IPS-NIHi11 (cell line): ENCODE results near the gene KCNJ10.
"Not testable (repeated sequence)": the region's sequence is repeated elsewhere in the genome, so short reads cannot be mapped to it uniquely, and the experiment has no call there.

Source experiments
- DNase-seq: peaks from one replicate; pipeline ENCODE4 v3.0.0; 2012; ENCODE audit warnings: mixed read lengths, low spot score

KCNJ10 gene

DNA sequence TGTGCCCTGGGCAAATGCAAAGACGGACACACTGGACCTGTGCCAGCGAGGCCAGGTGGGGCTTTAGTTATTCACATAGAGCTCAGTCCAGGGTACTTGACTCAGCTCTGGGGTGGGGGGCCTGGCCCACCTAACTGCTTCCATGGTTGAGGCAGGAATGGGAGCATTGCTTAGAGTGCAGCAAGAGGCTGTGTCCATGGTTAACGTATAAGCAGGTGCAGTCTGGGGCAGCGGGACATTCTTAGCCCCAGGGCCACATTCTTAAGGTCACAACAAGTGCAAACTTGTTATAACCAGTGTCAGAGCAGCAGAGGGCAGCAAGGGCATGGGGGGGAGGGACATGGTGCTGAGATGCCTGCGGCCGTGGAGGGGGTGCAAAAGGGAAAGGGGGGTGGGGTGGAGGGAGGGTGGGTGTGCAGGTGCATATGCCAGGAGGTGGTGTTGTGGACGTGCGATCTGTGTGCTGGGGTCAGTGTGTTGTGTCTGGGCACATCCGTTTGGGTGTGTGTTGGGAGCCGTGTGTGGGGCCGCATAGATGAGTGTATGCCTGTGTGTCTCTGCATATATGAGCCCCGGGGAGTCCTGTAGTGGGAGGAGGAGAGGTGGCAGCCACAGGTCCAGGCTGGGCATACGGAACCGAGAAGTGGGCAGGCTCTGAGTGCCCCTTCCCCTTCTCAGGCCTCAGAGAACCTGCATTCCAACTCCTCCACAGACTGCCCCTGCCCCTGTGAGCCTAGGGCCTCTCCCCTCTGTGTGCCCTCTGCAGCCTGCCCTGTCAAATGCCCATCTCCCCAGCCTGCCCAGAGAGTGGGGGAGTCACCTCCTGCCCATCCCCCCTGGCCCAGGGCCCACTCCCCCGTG is 8.4 kb downstream of the KCNJ10 start:
- DNase-seq: peak; percentile 70

DNA sequence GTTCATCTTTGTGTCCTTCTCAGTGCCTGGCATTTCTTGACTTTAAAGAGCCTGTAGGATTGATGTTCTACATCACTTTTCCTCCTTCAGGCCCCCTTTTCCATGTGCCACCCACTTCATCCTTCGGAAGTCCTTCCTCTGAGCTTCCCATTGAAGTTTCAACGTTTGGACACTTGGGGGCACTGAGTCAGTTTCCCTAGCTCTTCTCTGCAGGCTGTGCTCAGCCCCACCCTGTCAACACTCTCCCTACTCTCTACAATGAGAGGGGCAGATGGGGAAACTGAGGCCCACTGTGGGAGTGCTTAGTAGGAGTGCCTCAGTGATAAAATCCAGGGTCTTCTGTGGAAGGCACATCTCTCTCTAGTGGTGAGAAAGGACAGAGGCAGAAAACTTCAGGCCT is 11.9 kb downstream of the KCNJ10 start:
- DNase-seq: no peak

DNA sequence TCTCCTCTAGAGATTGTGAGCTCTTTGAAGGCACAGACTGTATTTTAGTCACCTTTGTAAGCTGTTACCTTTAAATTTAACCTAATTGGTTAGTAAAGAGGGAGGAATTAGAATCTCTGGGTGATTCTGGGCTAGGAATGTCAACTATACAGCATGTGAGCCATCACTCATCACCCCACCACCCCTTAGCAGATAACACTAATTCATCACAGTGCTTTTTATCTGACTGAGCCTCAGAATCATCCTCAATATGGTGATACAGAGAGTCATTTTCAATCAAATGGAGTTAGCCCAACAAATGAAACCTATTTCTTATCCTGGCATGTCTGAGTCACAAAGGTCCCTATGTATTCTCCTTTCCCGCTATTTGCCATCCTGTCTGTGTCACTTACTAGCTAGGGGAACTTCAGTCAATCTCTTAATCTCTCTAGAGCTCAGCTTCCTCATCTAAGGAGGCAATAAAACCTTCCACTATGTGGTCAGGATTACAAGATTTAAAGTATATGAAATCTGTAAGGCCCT is 13.3 kb downstream of the KCNJ10 start:
- no peak for DNase-seq

DNA sequence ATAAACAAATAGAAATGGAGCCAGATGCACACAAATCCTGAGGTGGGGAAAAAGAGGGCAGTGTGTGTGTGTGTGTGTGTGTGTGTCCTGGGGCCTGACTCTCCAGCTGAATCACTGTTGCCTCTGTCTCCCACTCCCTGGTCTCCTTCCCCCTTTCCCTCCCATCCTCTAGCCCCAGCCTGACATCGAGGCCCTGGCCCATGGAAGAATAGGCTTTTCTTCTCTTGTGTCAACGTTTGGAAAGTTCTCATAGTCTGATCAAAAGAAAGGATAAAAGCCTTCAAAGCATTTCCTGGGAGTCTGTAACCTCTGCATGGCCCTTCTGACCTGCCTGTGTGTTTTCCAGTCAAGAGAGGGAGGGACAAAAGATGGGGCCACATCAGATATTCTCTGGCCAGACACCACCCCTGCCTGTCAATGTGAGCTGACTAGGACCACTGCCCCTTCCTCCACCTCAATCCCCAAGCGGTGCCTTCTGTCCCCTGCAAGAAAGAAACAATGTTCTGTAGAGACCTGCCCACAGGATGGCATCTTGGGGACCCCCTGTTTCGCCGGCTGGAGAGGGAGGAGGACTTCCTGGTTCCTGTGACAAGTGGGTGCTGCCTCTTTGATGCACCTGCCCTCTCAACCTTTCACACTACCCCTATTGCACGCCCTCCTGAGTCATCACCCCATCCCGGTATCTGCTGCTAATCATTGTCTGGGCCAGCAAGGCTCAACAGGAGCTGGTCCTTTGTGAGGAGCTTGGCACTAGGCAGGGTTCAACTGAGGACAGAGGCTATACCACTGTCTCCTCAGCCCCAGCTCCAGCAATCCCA is 16.2 kb downstream of the KCNJ10 start:
- no peak for DNase-seq

DNA sequence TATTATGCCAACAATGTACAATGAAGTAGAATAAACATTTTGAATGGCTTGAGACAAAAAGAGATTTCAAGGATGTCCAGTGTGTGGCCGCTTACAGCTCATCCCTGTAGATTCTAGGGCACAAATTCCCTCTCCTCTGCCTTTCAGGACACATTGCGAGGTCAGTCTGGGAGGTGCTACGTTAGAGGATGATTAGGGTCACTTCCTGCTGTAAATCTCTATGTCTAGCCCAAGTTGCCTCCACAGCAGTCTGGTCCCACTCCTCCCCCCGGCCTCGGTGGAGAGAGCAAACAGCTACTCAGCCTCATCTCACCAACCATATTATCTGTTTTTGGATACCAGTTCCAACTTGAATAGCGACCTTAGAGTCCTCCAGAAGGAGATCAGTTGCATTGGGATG is 17.0 kb downstream of the KCNJ10 start:
- DNase-seq: no peak

DNA sequence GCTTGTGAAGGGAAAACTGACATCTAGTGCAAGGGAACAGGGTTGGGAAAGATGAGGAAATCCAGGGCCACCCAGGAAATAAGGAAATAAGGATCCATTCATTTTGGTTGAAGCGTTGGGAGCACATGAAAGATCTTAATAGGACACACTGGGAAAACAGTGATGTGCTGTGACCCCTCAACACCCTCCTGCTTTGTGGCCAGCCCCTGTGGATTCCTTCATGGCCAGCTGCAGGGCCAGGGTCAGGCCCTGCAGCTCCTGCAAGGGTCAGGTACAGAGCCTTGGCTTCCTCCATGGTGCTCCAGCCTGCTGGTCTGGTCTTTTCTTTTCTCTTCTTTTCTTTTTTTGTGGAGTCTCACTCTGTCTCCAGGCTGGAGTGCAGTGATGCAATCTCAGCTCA is 19.3 kb downstream of the KCNJ10 start:
- no peak for DNase-seq

DNA sequence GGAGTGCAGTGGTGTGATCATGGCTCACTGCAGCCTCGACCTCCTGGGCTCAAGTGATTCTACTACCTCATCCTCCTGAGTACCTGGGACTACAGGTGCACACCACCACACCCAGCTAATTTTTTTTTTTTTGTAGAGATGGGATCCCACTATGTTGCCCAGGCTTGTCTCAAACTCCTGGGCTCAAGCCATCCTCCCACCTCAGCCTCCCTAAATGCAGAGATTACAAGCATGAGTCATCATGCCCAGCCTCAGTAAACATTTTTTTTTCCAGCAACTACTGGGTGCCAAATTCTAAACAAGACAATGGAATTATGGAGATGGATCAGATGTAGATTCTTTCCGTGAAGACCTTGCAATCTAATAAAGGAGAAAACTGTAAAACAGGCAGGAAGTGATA is 19.8 kb downstream of the KCNJ10 start:
- not testable (repeated sequence) for DNase-seq

DNA sequence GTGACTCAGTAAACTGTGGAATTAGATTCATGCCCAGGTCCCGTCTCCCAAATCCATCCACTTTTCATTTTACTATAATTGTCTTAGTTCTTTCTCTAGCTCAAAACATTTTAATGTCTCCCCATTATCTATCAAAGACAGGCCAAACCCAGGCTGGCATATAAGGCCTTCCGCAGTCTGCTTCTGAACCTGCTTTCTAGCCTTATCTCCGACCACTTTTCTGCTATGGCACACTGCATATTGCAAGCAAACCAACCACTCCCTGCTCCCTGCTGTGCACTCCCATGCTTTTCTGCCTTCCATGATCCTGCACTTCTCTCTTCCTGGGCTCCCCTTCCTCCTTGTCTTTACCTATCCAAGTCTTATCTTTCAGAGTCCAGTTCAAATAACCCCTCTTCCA is 20.9 kb downstream of the KCNJ10 start:
- no peak for DNase-seq

DNA sequence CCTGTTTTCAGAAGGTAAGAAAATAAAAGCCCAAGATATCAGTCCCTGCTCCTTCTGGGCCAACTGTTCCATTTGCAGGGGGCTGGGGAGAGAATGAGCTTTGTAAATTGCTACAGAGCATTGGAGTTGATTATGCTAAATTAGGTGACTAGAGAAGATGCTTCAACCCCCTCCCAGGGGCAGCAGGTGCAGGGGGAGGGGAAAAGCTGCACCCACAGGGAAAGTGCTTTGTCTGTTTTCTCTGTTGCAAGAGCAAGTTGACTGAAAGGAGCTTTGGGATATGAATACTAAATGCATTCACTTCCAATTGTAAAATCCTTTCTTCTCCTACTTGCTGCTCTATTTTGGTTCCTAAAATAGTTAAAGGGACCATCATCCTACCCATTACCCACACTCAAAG is 21.6 kb downstream of the KCNJ10 start:
- no peak for DNase-seq

DNA sequence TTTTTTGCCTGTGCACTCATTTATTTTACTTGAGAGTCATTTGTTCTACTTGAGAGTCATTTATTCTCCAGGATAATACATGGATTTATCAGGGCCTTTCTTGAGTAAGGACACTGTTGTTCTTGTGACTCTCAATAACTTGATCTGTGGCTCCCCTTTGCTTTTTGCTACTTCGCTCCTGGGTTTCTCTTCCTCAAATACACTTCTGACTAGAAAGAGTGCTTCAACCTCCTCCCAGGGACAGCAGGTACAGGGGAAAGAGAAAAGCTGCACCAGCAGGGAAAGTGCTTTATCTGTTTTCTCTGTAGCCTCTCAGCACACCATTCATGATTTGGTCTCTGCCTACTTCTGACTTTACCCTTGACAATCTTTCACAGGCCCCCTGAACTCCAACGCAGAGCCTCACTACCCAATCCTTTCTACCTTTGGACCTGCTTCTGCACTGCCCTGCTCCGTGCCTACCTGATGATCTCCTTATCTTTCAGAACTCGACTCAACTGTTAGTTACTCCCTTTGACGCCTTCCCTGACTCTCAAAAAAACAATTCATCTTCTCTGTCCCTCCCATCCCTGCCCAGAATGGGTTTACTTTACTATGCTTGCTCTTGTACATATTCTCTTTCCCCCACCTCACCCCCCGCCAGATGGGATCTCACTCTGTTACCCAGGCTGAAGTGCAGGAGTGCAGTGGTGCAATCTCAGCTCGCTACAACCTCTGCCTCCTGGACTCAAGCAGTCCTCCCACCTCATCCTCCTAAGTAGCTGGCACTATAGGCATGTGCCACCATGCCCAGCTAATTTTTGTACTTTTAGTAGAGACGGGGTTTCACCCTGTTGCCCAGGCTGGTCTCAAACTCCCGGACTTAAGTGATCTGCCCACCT is 22.6 kb downstream of the KCNJ10 start:
- no peak for DNase-seq

DNA sequence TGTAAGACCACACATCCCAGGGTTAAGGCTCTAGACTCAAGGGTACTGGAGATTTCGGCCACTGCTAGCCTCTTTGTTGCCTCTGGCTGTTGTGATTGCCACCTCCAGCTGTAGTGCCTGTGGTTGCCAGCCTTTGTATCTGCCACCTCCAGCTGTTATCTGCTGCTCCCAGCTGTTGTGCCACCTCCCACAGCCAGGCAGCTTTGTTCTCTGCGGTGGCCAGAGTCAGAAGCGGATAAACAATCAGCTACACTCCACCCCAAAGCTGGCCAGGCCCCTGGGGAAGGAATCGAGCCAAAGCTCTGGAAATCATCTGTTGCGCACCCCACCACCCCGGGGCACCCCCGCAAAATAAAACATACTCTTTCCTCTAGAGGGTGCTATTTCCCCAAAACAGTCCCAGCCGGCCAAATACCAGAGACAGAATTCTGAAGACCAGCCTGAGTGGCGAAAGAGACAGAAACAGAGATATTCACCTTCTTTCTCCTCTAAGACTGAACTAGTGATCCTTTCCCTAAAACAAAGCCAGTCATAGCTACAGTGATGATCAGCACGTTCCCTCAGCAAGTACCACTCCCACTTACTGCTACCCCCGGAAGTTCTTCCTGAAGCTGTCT is 23.4 kb downstream of the KCNJ10 start:
- DNase-seq: peak; percentile 81

DNA sequence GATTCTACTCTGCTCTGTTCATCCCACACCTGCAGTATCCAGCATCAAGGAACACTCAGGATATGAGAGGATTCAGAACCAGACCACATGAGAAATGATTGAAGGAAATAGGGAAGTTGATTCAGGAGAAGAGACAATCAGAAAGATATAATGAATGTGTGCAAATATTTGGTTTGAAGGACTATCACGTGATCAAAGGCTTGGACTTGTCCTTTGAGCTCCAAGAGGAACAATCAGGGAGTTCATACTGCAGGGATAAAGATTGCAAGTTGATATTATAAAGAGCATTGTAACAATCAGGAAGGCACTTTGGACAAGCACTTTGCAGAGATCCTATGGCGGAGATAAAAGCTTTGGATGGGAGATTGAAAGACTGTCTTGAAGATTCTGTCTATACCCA is 24.3 kb downstream of the KCNJ10 start:
- no peak for DNase-seq

DNA sequence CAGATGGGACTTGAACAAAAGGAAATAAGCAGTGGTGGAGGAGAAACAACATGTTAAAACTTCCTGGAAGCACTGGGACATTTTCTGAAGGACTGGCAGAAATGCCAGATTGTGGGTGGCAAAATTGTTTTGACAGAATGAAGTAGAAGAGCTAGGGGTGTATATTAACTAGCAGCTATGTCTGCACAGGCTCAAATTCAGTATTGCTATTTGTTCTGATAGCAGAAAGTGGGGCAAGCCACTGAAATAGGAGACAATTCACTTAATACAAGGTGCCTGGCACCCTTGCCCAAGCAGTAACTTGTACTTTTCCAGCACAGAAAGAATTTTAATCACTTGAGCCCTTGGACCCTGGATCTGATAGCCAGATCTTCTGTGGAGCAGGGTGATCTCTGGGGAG is 26.4 kb downstream of the KCNJ10 start:
- no peak for DNase-seq

DNA sequence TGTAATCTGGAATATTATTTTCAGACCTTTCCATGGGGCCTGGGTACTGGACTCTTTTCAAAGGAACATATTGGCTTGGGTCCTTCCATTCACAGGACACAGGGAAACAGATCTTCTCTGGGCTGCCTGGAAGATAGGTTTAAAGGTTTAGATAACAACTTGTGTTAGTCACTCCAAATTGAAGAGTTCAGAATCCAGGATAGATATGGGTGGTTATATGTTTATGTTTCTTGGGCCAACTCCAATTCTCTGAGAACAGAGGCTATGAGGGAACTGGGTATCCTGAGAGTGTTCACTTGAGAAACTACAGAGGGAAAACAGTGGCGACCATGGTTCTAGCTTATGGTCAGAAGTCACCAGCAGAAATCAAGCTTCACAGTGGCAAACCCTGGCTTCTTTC is 29.5 kb downstream of the KCNJ10 start:
- DNase-seq: no peak

DNA sequence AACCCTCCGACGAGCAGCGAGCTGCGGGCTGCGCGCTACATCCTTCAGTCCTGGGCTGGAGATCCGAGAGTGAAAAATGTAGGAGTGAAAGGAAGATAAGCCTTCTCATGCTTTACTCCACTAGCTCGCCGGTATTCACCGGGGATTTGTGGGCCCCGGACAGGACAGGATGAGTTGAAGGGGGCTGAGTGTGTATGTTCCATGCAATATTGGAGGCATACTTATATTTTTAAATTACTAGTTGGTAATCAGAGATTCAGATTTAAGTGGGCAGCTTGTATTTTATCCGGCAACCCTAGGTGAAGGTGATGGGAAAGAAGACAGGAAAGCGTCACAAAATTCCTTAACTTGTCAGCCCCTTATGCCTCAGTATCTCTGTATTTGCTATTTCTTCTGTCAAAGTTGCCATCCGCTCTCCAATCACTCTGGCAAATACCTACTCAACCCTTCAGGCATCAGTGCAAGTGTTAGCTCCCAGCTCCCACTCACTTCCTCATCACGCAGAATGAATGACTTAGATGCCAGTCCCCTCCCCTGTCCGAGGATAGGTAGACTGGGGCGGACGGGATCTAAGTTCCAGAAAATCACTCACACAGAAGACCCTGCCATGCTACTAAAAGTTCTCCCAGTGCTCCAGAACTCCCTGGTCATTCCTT is 37.7 kb downstream of the KCNJ10 start:
- no peak for DNase-seq

DNA sequence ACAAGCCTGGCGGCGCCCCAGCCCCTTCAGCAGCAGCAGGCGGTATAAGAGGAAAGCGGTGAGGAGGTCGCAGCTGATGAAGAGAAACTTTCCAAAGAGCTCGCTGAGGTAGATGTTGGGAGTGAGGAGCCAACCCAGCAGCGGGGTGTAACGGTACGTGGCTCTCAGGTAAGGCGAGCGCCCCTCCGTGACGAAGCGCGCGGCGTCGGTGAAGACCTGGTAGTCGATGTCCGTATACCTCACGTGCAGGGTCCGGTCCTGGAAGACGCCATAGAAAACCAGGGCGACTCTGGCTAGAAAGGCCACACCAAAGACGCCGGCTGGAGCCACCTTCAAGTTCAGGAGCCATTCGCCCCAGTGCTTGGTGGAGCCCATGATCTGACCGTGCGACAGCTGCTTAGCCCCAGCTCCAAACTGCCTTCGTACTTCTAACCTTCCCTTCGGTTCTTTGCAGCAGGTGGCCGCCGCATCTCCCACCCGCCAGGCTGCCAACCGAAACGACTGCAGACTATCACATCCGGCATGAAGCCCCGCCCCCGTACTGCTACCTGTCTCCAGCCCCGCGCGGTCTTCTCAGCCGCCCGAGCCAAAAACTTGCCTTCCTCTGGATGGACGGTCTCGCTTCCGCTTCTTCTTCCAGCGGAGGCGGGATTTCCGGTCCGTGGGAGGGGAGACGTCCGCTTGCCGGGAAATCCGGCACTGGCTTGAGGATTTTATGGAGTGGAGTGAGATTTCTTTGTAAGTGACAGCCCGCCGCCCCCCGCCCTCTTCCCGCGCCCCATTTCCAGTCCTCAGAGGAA is 38.4 kb downstream of the KCNJ10 start, which contains the start of gene PIGM:
Gene PIGM (minus strand): TSS at position 626 of the 800 bp plus-strand sequence. CDS start 251 bp downstream, at position 375.
- DNase-seq: peak; percentile 98

DNA sequence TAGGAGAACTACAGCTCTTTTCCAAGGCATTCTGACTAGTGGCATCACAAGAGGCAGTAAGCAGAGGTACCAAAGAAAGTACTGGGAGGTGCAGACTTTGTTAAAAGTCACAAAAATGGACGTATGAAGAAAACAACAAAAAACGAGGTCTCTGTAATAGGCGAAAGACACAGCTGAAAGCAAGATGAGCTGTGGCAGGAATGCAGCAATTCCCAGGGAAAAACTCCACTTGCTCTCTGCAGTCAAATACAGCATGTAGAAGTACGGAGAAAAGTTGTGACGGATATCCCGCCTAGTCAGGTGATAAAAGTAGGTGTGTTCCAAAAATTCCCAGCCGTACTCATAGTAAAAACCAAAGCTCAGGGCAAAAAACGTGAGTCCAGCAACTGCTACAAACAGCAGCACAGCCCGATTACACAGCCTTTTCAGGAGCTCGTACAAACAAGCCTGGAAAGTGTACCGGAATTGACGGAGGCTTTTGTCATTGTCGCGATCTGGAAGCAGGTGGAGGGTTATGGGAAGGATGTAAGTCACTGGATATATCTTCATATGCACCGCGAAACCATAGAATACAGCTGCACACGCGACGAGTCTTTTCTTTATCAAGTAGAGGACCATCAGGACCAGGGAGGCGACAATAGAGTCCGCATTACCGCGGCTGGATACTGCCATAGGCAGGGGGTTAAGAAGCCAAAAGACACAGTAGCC is 39.1 kb downstream of the KCNJ10 start:
- no peak for DNase-seq

DNA sequence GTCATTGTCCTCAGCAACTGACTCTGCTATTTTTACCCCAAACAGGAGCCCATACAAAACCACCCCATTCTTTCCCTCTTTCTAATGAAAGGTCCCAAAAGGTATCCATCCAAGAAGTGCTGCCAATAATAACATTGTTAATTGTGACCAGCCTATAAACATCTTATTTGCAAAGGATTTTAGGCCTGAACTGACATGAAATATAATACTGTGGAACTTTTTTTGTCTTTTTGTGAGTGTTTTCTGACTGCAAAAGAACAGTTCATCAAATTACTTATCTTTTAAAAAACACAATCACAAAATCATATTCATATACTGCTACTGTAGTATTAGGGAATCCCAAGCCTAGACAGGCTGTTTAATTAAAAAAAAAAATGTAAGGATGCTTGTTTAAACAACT is 41.5 kb downstream of the KCNJ10 start:
- DNase-seq: no peak

DNA sequence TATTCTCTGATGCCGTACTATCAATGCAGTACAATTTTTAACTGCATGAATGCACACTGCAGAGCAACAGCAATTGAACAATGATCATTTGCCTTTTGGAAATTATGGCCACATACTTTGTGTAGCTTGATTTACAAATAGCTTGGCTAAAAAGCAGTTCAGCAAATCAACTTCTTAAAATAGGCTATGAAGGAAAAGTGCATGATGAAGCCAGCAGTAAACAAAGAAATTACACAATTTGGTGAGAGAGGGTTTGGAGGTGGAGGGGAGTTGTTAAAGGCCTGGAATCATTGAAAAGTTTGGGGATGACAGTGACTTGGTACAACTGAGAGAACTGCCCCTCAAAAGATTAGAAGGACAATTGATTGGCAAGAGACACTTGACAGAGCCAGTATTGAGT is 44.6 kb downstream of the KCNJ10 start:
- DNase-seq: no peak
